RPMI8226 (cell line): Measurements from ENCODE around the gene SCAF8.
"Not testable (repeated sequence)": the region's sequence is repeated elsewhere in the genome, so short reads cannot be mapped to it uniquely, and the experiment has no call there.

ENCODE experiments used
- DNase-seq: peaks from one replicate; pipeline ENCODE4 v3.0.0-alpha.2; 2015

Gene SCAF8

GRCh38 chr6:154733183-154733625 lies at the start of gene SCAF8:
TSS of gene SCAF8 (plus strand) at chr6:154733416. CDS start at chr6:154733901, 485 bp downstream.
- peak; percentile 91 for DNase-seq

- DNase-seq = peak; percentile 35
Observed at GRCh38 chr6:154683756-154684523, 49.3 kb upstream of the SCAF8 start.

GRCh38 chr6:154686162-154686561 lies 47.1 kb upstream of the SCAF8 start:
- no peak for DNase-seq

GRCh38 chr6:154689493-154690255 lies 43.5 kb upstream of the SCAF8 start:
- DNase-seq = no peak

- DNase-seq = no peak
Observed at GRCh38 chr6:154690857-154691256, 42.4 kb upstream of the SCAF8 start.

GRCh38 chr6:154696661-154697060 lies 36.6 kb upstream of the SCAF8 start:
- DNase-seq = no peak

GRCh38 chr6:154703124-154703523 lies 30.1 kb upstream of the SCAF8 start:
- DNase-seq = no peak

- DNase-seq = no peak
Observed at GRCh38 chr6:154705471-154706113, 27.6 kb upstream of the SCAF8 start.

GRCh38 chr6:154706389-154706788 lies 26.8 kb upstream of the SCAF8 start:
- DNase-seq = no peak

- no peak for DNase-seq
Observed at GRCh38 chr6:154709621-154710020, 23.6 kb upstream of the SCAF8 start.

- DNase-seq = no peak
Observed at GRCh38 chr6:154710689-154711088, 22.5 kb upstream of the SCAF8 start.

- DNase-seq = no peak
Observed at GRCh38 chr6:154715446-154715845, 17.8 kb upstream of the SCAF8 start.

- not testable (repeated sequence) for DNase-seq
Observed at GRCh38 chr6:154716350-154716749, 16.9 kb upstream of the SCAF8 start.

- DNase-seq = no peak
Observed at GRCh38 chr6:154719433-154719832, 13.8 kb upstream of the SCAF8 start.

- DNase-seq = no peak
Observed at GRCh38 chr6:154719854-154720253, 13.4 kb upstream of the SCAF8 start.

- DNase-seq = no peak
Observed at GRCh38 chr6:154721460-154721859, 11.8 kb upstream of the SCAF8 start.

GRCh38 chr6:154726887-154727286 lies 6.3 kb upstream of the SCAF8 start:
- no peak for DNase-seq

- DNase-seq = no peak
Observed at GRCh38 chr6:154731296-154732218, 1.7 kb upstream of the SCAF8 start.

GRCh38 chr6:154732538-154733182 lies 556 bp upstream of the SCAF8 start:
- no peak for DNase-seq

GRCh38 chr6:154733626-154734382 lies 588 bp downstream of the SCAF8 start:
- peak; percentile 93 for DNase-seq

- DNase-seq = no peak
Observed at GRCh38 chr6:154736618-154737259, 3.5 kb downstream of the SCAF8 start.
